GM06990 (cell line): ENCODE data around the gene BACH2.

ENCODE experiments used
- DNase-seq: peaks from one replicate; pipeline ENCODE4 v3.0.0-alpha.2; 2011; ENCODE audit not compliant: insufficient read length; ENCODE audit errors: extremely low read depth
- H3K27me3 ChIP-seq: replicated peaks from 2 replicates; pipeline ENCODE4 v1.6.0; 2011; ENCODE audit warnings: low read length; ENCODE audit not compliant: control insufficient read depth, insufficient read depth
- H3K36me3 ChIP-seq: 2 replicates; pipeline ENCODE4 v1.5.1; 2011; ENCODE audit warnings: low read length; ENCODE audit not compliant: control insufficient read depth, insufficient read depth
- H3K4me3 ChIP-seq: replicated peaks from 2 replicates; pipeline ENCODE4 v1.5.1; 2011; ENCODE audit warnings: low read depth, mild to moderate bottlenecking, control low read depth, low read length
- CTCF ChIP-seq: IDR thresholded peaks from 2 replicates; pipeline ENCODE4 v1.5.1; 2011; ENCODE audit warnings: low read length, control low read depth, mild to moderate bottlenecking, inconsistent platforms; ENCODE audit not compliant: insufficient read depth, poor library complexity, severe bottlenecking

BACH2 gene

DNA sequence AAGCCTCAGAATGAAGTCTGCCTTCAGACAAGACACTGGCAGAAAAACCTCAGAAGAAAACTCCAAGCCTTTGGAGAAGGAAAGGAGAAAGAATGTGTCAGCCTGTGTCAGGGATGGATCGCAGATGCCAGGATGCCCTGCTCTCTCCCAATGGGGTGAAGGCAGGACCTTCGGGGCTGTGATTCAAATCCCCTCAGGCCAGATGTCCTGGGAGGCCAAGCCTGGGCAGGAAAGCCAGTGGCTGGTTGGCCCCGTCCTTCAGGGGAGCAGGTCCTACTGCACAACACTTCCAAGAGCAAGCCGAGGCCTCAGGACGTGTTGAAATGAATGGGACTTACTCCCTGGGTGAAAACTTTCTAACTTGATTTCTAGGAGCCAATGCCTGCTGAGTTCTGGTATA lies 365.9 kb downstream of the BACH2 start:
- DNase-seq = no peak
- no peak for TF ChIP-seq CTCF
- Histone ChIP-seq H3K27me3 (no peaks in the 10 kb centered on the region; the same call in 1 of the 2 replicates), H3K36me3 (no peaks in the 10 kb centered on the region), H3K4me3 (no peak overlapping the region)

DNA sequence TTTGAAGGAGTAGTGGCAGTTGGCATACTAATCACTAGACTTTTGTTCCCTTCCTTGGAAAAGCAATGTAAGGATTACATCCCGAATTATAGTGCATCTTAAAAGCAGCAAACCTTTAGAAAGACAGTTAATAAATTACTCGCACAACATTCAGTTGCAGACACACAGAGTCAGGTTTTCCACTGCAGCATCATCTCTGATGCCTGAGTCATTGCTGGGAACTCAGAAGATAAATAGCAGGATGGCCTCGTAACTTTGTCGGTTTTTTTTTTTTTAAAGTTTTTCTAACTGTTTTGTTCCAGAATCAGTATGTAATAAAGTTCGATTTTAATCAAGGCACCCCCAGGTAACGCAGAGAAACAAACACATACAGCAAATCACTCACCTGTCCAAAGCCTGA lies 368.0 kb downstream of the BACH2 start:
- DNase-seq = no peak
- no peaks in the 10 kb centered on the region for H3K36me3 ChIP-seq
- no peak overlapping the region for H3K4me3 ChIP-seq
- no peaks in the 10 kb centered on the region; the same call in 1 of the 2 replicates for H3K27me3 ChIP-seq
- no peak for TF ChIP-seq CTCF

GRCh38 chr6:89927791-89928550 lies 368.7 kb downstream of the BACH2 start:
- TF ChIP-seq CTCF = no peak
- Histone ChIP-seq H3K27me3 (no peaks in the 10 kb centered on the region; the same call in 1 of the 2 replicates), H3K4me3 (no peak overlapping the region), H3K36me3 (no peaks in the 10 kb centered on the region)
- DNase-seq = no peak

GRCh38 chr6:89927264-89927663 lies 369.4 kb downstream of the BACH2 start:
- Histone ChIP-seq H3K27me3 (no peaks in the 10 kb centered on the region; the same call in 1 of the 2 replicates), H3K36me3 (no peaks in the 10 kb centered on the region), H3K4me3 (no peak overlapping the region)
- DNase-seq = no peak
- no peak for TF ChIP-seq CTCF

GRCh38 chr6:89925826-89926225 lies 370.8 kb downstream of the BACH2 start:
- H3K36me3 ChIP-seq = no peaks in the 10 kb centered on the region
- TF ChIP-seq CTCF = no peak
- no peaks in the 10 kb centered on the region; the same call in 1 of the 2 replicates for H3K27me3 ChIP-seq
- no peak overlapping the region for H3K4me3 ChIP-seq
- no peak for DNase-seq

DNA sequence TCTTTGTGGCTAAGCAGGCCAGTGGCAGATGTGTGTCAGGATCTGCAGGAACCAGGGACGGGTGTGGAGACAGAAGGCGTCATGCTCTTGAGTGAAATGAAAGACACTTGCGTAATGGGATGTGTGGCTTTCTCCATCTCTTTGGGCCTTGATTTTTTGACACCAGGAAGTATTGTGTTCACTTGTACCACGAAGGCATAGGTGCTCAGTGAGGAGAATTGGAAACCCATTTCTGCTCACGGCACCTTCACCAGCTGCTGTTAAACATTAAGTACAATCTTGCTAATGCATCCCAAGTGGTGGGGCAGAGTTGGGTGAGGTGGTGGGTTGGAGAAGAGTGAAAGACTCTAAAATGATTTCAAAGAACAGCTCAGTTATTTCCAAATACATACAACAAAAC lies 372.4 kb downstream of the BACH2 start:
- TF ChIP-seq CTCF = no peak
- Histone ChIP-seq H3K27me3 (no peaks in the 10 kb centered on the region), H3K36me3 (no peaks in the 10 kb centered on the region), H3K4me3 (no peak overlapping the region)
- DNase-seq = no peak
